HG03439 (cell line): ENCODE results near the gene CALY.

Source experiments
- ATAC-seq: cut with Tn5 transposase; IDR thresholded peaks from one replicate; pipeline ENCODE4 v1.9.1; 2021; ENCODE audit warnings: mild to moderate bottlenecking, moderate library complexity; ENCODE audit not compliant: unreplicated experiment

CALY gene

DNA sequence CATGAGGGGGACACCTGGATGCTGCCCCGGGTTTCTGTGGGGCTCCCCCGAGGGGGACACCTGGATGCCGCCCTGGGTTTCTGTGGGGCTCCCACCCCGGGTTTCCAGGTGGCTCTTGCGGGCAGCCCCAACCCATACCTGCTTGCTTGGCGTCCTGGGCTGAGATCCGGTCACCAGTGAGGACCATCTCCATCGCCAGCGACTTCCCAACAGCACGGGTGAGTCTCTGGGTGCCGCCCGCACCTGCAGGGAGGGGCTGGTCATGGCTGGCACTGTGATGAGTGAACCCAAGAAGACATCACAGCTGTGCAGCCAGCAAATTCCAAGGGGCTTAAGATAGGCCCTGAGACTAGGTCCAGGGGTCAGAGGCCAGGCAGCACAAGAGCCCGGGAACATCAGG, 30.1 kb upstream of the CALY start:
- no peak for ATAC-seq

DNA sequence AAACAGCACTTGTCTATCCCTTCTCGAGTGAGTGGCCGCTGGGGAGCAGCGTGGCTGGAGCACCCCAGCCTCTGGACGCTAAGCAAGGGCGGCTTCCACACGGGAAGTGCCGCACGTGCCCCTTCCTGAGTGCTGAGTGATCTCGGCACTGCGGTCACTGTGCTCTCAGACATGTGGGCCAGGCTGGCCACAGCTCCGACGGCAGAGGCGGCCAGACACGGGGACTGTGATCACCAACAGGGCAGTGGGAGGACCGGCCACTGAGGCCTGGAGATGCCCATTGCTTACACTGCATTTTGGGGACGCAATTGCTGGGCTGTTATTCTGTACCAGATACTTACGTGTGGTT, 29.4 kb upstream of the CALY start:
- no peak for ATAC-seq

DNA sequence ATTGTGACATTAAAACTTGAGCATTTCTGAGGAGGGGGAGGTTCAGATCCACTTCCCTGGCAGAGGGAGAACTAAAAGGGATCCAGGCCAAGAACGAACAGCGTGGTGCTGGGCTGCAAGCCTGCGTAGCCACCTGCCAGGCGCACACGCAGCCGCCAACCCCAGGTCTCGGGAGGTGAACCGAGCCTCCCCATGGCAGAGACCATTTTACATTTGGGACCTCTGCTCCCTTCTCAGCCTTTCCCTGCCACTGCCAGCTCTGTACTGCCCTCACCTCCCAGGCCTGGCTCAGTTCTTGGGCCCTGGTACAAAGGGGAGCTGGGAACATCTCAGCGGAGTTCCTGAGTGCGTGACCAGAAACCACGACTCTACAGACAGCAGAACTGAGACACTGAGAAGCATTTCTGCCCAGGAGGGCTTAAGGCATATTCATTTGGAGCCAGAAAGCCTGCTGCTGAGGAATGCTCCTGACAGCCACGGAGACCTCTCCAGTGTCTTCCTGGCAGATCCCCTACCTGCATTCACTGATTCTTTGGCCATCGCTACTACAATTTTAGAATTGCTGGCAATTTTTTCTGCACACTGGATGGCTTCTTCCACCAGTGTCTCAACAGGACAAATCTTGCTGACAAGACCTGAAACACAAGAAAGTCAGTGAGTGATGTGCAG, 28.9 kb upstream of the CALY start:
- no peak for ATAC-seq

DNA sequence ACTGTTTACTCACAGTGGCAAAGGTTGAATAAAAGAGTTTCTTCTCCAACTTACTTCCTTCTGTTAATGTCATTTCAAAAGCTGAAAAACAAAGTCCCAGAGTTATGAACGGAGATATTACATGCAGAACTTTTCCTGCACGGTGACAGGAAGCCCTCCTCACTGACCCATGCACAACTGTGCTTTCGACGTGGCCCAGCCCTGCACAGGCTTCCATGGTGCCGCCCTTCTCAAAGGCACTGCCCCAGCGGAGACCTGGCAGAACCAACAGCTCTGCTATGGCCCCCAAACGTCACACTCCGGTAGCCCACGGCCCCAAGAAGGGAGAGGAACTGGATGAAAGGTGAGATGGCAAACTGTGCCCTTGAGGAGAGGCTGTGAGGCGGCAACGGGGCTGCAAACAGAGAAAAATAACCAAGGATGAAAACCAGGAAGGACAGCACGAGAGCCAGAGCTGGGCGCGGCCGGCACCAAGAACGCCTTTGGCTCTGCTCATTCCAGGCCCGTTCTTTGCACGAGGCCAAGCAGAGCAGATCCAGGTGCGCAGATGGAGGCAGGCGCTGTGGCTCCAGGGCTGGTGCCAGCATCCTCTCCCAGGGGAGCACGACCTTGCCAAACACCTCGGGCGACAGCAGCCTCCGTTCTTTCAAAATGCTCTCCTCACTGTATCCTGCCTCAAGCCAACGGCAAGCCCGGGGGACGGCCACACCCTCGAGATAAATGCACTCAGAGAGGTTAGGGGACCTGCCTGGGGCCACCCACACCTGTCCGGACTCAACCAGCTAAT, 28.1 kb upstream of the CALY start:
- ATAC-seq, result no peak

DNA sequence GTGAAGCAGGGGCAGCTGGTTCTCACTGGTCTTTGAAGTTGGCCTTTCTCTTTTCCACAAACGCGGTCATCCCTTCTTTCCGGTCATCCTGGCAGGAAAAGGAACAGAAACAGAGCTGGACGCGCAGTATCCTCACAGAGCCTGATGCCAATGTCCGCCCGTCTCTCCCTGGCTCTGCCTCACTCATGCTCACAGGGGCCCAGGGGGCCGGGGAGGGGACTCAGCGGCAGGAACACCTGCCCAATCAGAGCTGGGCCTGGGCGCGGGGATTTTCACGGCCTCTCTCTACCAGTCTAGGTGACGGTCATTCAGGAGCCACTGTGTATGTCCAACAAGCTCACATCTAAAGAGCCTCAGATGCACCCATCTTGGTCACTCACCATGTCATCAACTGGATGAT, 26.1 kb upstream of the CALY start:
- no peak for ATAC-seq

DNA sequence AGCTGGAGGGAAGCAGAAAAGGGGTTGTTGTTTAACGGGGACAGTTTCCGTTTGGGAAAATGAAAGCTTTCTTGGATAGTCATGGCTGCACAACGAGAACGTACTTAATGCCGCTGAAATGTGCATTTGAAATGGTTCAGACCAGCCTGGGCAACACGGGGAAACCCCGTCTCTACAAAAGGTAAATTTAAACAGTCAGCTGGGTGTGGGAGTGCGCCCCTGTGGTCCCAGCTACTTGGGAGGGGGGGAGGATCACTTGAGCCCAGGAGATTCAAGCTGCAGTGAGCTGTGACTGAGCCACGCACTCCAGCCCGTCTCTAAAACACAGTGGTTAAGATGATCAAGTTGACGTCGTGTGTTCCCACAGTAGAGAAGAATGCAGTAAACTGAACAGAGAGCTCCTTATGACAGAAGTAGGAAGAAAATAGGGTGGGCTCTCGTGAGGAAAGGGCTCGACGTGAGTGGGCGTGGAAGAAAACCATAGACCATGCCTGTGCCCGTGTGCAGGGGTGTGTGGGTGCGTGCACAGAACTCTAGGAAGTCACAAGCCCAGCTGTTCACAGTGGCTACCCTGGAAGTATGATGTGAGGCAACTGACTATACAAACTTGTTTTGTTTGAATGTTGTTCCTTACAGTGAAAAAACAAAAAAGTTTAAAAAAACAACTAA, 25.2 kb upstream of the CALY start:
- no peak for ATAC-seq

DNA sequence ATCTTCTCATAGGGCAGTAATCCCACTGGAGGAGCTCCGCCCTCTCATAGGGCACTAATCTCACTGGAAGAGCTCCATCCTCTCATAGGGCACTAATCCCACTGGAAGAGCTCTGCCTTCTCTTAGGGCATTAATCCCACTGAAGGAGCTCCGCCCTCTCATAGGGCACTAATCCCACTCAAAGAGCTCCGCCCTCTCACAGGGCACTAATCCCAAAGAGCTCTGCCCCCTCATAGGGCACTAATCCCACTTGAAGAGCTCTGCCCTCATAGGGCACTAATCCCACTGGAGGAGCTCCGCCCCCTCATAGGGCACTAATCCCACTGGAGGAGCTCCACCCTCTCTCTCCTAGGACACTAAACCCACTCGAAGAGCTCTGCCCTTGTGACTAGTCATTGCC, 24.5 kb upstream of the CALY start:
- no peak for ATAC-seq

DNA sequence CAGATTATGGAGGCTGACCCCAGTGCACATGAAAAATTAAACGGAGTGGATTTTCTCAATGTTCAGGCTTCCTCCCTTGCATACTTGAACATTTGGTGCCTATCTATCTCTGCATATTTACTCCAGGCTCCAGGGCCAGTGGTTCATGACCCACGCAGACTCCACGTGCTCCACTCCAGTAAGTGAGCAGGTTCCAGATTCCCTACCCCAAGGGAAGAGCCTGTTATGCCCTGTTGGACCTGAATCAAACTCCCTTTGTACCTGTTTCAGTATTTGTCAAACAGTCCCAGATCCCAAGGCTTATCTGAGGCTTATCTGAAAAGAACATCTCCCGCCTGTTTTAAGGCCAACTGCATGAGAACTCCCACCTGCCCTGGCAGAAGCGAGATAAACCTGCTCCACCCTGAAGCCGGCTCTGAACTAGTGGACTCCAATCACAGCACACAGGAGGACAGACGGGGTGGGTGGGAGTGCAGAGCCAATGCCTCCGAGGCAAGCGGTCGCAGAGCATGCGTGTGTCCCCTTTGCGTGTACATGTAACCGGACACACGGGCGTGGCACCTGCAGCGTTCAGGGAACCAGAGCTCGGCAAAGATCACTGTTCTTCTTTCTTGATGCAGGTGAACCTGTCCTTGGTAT, 23.4 kb upstream of the CALY start:
- no peak for ATAC-seq

DNA sequence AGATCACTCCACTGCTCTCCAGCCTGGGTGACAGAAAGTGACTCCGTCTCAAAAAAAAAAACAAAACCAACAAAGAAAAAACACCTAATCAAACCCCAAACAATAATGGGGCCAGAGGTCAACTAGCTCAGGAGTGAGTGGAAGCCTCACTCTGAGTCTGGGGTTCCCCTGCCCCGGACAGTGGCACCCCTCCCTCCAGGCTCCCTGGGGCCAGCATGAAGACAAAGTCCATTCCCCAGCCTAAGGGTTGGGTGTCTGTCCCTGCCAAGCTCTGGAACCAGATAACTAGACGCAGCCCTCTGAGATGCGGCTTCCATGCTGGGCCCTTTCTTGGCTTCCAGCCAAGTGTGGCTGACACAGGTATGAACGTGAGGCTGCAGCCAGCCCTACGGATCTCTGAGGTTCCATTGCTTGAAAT, 22.9 kb upstream of the CALY start:
- ATAC-seq, result no peak

DNA sequence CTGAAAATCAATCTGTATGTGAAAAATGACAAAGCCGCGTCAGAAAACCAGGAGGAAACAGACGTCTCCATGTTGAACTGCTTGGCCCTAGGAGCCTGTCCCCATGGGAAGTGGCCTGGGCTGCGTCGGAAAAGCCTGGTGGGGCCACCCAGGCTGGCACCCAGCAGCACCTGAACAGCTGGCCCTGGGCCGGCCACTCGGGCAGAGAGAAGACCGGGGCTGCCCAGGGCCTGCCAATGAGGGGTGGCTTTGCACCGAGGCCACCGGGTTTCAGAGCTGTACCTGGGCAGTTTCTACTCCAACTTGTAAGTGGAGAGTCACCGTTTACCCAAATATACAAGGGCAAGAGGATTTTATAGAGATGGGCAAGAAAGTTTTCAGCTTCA, 22.2 kb upstream of the CALY start:
- ATAC-seq, result no peak

DNA sequence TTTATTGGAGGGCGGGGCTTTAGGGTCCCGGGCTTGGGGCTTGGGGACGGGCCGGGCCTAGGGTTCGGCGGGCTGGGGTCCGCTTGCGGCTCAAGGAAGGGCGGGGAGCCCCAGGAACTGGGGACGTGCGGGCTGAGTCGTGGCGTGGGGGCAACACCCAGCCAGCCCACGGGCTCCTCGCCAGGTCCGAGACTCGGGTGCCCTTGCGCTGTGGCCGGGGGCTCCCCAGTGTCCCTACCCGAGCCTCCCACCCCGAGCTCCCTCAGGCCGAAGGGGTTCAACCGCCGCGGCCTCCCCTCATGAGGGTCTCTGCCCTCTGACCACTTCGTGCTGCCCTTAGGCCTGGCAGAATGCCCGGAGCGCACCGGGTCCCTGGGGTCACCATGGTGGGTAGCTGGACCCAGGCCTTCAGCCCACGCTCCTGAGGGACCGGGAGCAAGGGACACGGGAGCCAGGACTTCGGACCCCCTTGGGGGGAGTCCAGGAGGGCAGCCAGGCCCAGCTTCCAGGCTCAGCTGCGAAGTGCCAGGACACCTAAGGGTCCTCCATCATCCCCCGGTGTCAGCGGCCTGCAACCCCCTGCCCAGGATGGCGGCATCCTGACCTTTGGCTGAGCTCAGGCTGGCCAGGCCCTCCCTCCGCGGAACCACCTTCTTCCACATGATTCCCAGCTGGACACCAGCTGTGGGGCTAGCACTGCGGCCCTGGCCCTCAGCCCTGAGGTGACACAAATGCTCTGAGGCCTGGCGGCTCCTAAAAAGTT, 21.6 kb upstream of the CALY start:
- no peak for ATAC-seq

DNA sequence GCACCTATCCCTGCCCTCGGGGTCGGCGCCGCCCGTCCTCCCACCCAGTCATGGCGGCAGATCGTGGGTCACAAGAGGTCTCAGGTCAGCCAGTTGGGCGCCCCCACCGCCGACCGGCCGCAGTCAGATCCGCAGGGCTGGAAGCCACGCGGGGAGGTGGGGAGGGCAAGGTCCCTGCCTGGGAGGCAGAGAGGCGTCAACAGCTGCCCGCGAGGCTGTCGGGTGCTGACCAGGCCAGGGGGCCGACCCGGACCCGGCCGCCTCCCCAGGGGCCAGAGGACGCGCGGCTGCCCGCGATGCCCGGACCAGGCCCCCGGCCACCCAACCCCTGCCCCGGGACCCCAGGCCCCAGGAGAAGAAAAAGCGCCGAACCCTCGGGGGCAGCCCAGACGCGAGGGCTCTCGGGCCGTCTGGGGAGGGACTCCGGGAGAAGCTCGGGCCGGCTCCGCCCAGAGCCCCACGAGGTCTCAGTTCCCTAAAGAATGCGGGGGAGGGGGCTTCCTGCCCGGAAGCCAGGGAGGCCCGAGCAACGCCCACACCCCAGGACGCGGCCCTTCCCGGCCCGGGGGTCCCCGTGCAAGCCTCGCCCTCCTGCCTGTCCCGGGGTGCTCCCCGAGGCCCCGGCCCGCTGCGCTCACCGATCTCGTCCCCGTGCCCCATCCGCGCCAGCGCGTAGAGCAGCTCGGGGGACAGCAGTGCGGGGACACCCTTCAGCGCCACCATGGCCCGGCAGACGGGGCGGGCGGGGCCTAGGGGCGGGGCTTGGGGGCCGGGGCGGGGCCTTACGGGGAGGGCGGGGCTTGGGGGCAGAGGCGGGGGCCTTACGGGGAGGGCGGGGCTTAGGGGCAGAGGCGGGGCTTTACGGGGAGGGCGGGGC, 20.8 kb upstream of the CALY start, which contains the start of gene FUOM:
Gene FUOM, minus strand, starts transcription at position 735 of the 877 bp plus-strand sequence. Its CDS starts 12 bp downstream, at position 723.
- ATAC-seq, result peak; percentile 63

DNA sequence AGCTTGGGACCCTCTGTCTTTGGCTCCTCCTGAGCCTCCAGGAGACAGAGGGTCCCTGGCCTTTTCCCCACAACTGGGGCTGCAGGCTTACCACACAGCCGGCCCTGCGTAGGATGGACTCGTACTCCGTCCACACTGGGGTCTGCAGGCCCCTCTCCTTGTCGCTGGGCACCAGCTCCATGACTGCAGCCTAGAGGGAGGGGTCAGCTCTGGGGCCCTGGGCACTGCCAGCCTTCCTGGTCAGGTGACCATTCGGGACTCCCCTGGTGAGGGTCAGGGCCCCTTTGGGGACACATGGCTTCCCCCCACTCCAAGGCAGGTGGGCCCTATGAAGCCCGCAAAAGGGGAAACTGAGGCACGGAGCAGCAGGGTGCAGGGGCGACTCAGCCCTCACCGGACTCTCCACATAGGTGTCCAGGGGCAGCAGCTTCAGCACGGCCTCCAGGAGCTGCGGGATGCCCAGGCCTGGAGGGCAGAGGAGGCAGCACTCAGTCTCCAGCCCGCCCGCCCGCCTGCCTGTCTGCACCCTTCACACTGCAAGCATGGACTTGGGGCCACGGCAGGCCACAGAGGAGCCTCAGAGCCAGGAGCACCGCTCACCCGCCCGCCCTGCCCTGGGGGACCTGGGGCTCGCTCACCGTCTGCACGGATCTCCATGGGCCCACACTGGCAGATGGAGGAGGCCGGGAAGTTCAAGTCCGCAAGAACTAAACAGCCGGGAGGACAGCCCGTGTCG, 20.0 kb upstream of the CALY start:
- no peak for ATAC-seq

DNA sequence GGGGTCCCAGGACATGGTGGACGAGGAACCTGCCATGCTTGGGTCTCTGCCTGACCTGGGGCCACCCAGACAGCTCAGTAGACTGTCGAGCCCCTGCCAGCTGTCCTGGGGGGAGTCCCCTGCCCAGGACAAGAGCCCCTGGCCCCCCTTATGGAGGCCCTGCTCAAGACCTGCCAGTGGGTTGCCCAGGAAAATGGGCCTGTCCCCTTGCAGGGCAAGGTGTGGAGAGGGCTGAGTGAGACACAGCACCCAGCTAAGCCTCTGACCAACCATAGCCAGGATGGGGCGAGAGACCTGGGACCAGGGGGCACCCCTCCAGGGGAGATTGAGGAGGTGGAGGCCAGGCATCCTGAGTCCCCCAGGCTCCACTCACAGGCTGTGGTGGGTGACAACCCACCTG, 19.3 kb upstream of the CALY start:
- ATAC-seq, result no peak

DNA sequence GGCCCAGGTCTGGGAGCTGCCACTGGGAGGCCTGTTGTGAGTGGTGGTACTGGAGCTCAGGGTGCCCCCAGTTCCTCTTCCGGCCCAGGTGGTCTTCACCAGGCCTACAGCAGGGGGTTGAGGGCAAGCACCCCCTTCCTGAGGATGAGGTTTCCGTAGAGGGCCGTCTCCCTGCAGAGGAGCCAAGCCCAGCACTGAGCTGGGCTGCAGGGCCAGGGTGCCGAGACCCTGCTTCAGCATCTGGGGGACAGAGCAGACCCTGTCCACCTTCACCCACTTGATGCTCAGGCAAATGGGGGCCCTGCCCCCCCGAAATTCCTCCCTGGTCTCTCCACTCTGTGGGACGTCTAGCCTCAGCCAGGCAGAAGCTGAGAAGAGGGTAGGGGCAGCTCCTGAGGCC, 18.6 kb upstream of the CALY start:
- ATAC-seq, result no peak

DNA sequence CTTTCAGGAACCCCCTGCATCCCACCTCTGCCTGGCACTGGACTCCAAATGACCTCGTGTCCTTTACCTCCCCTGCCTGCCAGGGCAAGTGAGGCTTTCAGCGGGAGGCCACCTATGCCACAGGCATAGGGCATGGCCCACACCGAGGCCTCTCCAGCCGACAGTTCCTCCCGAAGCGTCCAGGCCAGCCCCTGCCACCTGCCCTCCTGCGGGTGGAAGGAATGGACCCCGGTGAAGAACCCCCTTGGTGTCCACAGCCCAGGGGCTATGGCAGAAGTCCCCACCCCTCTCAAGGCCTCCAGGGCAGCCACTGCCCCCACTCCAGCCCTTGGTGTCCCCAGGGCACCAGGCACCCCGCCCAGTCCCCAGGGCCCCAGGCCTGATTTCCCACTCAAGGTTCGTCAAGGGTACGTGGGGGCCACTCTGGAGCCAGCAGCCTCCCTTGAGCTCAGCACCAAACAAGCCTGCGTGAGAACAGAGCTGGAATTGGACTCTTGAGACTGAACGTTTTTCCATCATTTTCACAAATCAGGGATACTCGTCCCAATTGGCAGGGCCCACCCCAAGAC, 18.1 kb upstream of the CALY start:
- no peak for ATAC-seq

DNA sequence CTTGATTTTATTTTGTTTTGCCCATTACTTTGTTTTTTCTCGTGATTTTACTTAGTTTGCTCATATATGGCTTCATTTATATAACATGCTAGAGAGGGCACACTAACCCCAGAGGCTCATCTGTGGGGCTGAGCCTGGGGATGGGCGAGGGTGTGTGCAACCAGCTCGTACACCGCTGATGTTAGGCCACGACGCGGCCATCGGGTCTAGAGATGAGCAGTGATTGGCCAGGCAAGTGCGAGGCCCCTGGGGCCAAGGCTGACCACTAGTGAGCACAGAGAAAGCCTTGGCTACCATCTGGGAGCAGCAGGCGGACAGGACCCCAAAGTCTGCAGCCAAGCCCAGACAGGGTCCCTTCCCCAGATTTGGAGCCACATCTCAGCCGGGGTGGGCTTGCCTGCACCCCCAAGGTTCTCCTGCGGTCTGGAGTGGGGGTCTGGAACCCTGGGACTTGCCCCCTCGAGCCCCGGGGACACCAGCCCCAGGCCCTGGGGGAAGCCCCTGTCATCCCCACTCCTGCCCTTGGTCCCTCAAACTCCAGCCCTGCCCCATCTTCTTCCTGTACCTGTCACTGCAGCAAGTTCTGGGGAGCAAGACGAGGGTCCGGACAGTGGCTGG, 17.4 kb upstream of the CALY start:
- ATAC-seq, result no peak

DNA sequence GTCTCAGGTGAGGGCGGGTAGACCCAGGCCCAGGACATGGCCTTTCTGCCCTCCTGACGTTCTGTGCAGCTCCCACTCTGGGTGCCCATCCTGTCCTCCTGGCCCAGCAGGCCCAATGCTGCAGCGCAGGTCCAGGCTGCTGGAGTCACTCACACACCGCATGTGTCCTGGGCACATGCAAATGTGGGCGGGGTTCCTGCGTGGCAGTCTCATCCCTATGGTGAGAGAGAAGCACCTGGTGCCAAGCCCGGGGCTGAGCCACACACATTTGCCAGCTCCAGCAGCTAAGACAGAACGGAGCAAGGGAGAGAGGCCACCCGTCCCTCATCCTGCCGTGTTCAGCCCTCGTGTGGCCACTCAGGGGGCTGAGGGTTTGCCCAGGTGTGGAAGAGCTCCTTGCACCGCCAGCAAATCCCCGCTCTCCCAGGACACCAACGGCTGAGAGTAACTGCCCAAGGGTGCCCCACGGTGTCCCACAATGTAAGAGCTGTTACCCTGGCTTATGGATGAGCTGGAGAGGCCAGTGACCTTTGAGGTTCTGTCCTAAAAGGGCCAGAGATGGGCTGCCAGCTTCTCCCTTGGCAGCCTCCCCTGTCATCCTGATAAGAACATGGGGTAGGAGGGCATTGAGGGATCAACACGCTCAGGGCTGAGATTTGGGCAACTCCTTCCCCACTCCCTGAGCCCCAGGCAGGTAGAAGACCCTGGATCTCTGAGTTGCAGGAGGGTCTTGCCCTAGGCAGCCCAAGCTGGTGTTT, 16.7 kb upstream of the CALY start:
- no peak for ATAC-seq
